IPS-NIHi7 (cell line): ENCODE results near the gene PHLPP2.

Experiments used
- DNase-seq: peaks from one replicate; pipeline ENCODE4 v3.0.0; 2012; ENCODE audit warnings: mixed read lengths; ENCODE audit errors: extremely low spot score

The PHLPP2 gene, protein sequence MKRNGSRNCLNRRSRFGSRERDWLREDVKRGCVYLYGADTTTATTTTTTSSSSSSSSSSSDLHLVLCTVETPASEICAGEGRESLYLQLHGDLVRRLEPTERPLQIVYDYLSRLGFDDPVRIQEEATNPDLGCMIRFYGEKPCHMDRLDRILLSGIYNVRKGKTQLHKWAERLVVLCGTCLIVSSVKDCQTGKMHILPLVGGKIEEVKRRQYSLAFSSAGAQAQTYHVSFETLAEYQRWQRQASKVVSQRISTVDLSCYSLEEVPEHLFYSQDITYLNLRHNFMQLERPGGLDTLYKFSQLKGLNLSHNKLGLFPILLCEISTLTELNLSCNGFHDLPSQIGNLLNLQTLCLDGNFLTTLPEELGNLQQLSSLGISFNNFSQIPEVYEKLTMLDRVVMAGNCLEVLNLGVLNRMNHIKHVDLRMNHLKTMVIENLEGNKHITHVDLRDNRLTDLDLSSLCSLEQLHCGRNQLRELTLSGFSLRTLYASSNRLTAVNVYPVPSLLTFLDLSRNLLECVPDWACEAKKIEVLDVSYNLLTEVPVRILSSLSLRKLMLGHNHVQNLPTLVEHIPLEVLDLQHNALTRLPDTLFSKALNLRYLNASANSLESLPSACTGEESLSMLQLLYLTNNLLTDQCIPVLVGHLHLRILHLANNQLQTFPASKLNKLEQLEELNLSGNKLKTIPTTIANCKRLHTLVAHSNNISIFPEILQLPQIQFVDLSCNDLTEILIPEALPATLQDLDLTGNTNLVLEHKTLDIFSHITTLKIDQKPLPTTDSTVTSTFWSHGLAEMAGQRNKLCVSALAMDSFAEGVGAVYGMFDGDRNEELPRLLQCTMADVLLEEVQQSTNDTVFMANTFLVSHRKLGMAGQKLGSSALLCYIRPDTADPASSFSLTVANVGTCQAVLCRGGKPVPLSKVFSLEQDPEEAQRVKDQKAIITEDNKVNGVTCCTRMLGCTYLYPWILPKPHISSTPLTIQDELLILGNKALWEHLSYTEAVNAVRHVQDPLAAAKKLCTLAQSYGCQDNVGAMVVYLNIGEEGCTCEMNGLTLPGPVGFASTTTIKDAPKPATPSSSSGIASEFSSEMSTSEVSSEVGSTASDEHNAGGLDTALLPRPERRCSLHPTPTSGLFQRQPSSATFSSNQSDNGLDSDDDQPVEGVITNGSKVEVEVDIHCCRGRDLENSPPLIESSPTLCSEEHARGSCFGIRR (N-terminal part only)

DNA sequence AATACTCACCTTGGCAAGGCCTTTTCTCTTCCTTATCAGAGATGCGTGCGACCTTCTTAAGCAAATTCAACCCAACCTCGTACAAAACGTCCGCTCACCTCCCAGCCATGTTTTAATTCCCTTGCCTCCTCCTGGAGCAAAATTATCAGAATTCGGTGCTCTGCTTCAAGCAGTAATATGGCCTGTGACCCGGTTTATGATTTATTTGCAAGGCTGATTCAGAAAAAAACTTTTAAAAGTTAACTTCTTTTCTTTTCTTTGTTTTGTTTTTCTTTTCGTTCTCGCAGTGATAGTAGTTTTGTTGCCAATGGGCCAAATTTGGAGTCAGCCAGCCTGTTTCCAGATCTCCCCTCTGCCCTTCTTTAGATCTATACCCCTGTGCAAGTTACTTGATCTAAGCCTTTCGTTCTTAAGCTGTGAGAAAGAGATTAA, at the start of gene PHLPP2:
PHLPP2 (minus strand) TSS at position 382 of the 432 bp plus-strand sequence. CDS start 9,906 bp downstream, outside the sequence.
- DNase-seq, result no peak

DNA sequence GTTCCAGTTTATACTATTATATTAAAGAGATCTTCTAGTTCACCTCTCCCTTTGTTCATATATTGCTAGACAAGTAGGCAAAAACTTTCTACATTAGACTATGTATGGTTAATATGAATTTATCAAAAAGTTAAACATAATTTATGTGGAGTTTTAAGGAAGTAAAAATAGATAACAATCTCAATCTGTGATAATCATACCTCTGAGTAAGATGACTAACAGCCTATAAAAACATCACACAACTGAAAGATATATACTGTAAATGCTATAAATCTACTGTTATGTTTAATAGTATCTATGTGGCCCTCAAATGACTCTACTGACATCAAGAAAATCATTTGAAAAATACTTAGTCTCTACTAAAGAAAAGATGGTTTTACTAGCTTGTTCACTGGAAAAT, 47.1 kb upstream of the PHLPP2 start:
- DNase-seq, result no peak

DNA sequence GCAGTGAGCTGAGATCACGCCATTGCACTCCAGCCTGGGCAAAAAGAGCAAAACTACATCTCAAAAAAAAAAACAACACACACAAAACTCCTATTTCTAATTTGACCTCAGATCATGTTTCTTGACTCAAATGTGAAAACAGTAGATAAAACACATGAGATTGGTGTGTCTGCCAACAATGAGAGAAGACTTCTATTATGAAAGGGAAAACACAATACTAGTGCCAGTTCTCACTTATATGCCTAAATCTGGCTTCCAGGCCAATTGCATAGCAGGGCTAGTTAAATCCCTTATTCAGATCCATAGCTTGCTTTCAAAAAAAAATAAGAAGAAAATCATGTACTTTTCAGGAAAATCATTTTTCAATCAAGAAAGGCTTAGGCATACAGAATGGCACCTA, 44.7 kb upstream of the PHLPP2 start:
- DNase-seq, result no peak

- DNase-seq, result no peak
Observed at GRCh38 chr16:71767060-71767900, 42.8 kb upstream of the PHLPP2 start.

DNA sequence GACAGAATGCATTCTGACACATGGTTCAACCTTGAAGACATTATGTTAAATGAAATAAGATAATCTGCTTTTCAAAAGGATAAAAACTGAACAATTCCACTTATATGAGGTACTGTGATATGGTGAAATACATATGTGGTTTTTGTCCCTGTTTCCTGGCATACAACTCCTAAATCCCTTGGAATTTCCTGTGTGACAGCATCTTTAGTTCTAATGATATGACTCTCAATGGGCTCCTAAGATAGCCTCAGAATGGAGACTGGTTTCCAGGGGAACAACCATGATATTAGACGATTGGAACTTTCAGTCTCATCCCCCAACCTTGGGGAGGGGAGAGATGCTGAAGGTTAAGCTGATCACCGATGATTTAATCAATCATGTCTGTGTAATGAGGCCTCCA, 37.7 kb upstream of the PHLPP2 start:
- no peak for DNase-seq

DNA sequence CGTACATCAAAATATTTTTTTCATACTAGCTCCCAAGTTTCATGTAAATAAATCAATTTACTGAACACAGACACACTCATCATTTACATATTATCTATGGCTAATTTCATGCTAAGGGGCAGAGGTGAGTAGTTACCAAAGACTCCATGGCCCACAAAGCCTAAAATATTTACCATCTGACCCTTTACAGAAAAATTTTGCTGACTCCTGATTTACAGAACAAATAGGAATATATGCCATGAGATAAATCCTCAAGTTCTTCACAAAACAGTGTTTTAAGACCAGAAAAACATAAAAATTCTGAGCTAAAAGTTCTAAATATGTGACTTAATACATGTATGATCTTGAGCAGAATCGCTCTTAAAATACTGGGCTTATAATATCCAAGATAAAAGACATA, 36.6 kb upstream of the PHLPP2 start:
- no peak for DNase-seq

GRCh38 chr16:71758293-71758760, 33.8 kb upstream of the PHLPP2 start:
- no peak for DNase-seq

DNA sequence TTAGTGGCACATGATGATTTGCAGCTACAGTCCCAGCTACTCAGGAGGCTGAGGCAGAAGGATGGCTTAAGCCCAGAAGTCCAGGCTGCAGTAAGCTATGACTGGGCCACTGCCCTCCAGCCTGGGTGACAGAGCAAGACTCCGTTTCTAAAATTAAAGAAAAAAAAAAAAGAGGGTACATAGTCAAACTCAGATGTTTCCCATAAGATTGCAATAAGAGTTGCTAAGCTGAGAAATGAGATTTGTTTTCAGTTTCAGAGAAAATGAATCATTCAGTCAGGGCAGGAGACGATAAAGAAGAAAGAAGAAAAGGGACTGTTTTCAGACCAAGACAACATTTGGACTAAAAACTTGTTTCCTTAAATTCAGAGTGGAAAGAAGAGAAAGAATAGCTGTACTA, 30.2 kb upstream of the PHLPP2 start:
- no peak for DNase-seq

GRCh38 chr16:71754108-71754507, 29.6 kb upstream of the PHLPP2 start:
- DNase-seq, result no peak

- DNase-seq, result no peak
Observed at GRCh38 chr16:71748226-71748625, 23.7 kb upstream of the PHLPP2 start.

DNA sequence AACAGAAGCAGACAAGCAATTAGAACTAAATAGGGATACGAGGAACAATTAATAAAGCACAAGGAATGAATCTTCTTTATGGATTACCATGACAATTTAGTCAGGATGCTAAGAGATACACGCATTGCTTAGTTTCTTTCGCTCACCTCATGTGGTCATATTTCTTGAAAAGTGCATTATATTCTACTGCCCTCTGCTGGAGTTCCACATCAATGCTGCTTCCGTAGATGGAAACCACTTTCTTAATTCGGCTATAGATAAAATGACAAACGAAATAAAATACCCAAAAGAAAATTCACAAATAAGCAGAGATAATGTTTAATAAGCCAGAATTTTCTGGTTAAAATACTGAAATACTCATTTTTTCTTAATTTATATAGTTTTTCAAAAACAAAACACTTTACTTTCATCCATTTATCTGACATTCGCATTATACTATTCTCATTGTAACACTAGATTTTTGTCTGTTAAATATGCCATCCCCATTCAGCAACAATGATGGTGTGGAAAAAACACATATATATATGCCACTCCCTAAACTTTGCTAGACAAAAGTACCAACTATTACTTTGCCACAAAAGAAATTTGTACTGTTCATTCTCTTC, 22.0 kb upstream of the PHLPP2 start:
- peak; percentile 49 for DNase-seq

- DNase-seq, result no peak
Observed at GRCh38 chr16:71738855-71739254, 14.4 kb upstream of the PHLPP2 start.

- no peak for DNase-seq
Observed at GRCh38 chr16:71737501-71737900, 13.0 kb upstream of the PHLPP2 start.

- DNase-seq, result no peak
Observed at GRCh38 chr16:71734511-71734910, 10.0 kb upstream of the PHLPP2 start.

GRCh38 chr16:71732587-71732986, 8.1 kb upstream of the PHLPP2 start:
- no peak for DNase-seq

- DNase-seq, result no peak
Observed at GRCh38 chr16:71727551-71728324, 3.2 kb upstream of the PHLPP2 start.

DNA sequence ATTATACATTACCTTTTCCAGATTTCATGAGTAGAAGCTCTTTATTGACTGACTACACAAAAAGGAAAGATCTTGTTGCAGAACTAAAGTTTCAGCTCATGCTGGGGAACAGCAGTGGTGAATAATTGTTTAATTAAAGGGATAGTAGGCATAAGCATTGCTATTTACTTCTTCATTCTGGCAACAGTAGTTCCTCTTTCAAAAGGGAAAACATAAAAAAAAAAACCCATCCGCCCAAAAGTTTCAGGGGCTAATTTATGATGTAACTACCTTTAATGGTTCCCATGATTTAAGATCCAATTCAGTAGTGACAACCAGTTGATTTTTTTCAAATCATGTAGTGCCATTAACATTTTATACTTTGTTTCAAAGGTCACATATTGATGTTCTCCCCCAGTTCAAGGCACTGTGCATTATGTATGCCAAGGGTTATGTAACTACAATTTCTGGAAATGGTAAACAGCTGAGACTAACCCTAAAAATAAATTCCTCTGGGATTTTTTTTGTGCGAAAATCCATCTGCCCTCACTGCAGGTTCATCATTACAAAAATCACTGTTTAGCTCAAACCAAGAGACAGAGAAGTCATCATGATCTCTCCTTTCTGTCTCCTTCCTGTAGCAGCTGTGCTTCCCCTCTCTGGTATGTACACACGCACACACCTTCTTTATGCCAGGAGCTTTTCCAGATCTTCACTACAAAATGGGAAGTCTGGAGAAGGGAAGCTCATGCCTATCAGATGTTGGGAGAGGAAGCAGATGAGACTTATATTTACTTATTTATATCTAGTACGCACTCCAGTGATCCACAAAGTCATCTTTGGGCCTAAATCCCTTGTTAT, 2.2 kb upstream of the PHLPP2 start:
- no peak for DNase-seq

- peak; percentile 93 for DNase-seq
Observed at GRCh38 chr16:71723537-71724319, 773 bp downstream of the PHLPP2 start.
